Activated B cell treated with CpG ODN at 0.5 μM for 24 hours (primary cell): ENCODE data around the gene CCDC190. TPM values are rescaled to one million over a fixed set of nuclear protein-coding genes. Genes with fewer than 3 reads are reported as not detected.

Source experiments
- ATAC-seq: fragments of 200-7000 bp; cut with Tn5 transposase; one replicate; pipeline ENCODE4 v1.10.0; 2021; ENCODE audit warnings: low read depth, mild to moderate bottlenecking, moderate library complexity
- CTCF ChIA-PET: fragments of 350-600 bp; sonication (Branson Sonifier 250); formaldehyde crosslinking; loops from one replicate; lab custom pipeline; 2021; ENCODE audit warnings: antibody characterized with exemption; lab: Charles Lee
- POLR2A ChIA-PET: fragments of 350-600 bp; sonication (Branson Sonifier 250); formaldehyde crosslinking; loops from one replicate; lab custom pipeline; 2021; ENCODE audit warnings: antibody characterized with exemption; lab: Charles Lee
- DNase-seq: peaks from one replicate; pipeline ENCODE4 v3.0.0; 2022
- H3K27ac Mint-ChIP-seq: one replicate; pipeline ENCODE4 v1.8.0; 2020; ENCODE audit warnings: mixed read lengths
- H3K27me3 Mint-ChIP-seq: one replicate; pipeline ENCODE4 v1.8.0; 2021; ENCODE audit warnings: mixed read lengths
- H3K36me3 Mint-ChIP-seq: one replicate; pipeline ENCODE4 v1.8.0; 2021; ENCODE audit warnings: low read depth, mixed read lengths
- H3K4me1 Mint-ChIP-seq: one replicate; pipeline ENCODE4 v1.8.0; 2021; ENCODE audit warnings: mixed read lengths
- H3K4me3 Mint-ChIP-seq: one replicate; pipeline ENCODE4 v1.8.0; 2020; ENCODE audit warnings: mild to moderate bottlenecking, mixed read lengths
- H3K9me3 Mint-ChIP-seq: one replicate; pipeline ENCODE4 v1.8.0; 2020; ENCODE audit warnings: mixed read lengths
- CTCF ChIP-seq: fragments of 200-600 bp; IDR thresholded peaks from one replicate; pipeline ENCODE4 v1.8.0; 2022; ENCODE audit warnings: antibody characterized with exemption, mild to moderate bottlenecking
- intact Hi-C: fragments of 100-400 bp; cut with micrococcal nuclease; formaldehyde crosslinking; loops from one replicate; pipeline ENCODE4 v1.15.1; 2024
- total RNA-seq: library from RNA; stranded (reverse); gene quantifications from 2 replicates; pipeline ENCODE4 v1.2.3, GENCODE V29; 2022

The CCDC190 gene
- total RNA-seq, 1 donor from 2014 or later: not detected

DNA sequence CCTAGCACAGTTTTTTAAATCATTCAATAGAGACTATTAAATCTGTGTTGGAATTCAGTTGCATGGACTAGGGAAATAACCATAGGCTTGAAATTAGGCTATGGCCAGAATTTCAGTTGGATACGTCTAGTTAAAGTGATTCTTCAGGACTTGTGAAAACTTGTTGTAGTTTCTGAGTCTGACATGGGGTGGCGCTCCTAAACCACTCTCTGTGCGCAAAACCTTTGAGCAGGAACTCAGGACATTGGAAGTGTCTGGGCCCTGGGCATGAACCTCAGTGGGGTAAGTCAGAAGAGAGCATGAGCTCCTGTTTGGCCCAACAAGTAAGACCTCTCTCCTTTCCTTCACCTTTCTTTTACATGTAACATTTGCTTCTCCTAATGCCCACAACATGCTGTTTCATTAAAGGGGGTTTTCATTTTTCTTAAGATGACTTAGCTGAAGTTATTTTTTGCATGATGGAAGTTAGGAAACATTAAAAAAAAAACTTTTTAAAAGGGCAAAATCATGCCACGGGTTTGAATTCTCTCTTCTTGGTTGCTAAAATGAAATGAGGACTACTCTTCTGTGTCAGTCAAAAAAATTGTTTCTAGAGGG is 17.1 kb upstream of the CCDC190 start:
- Mint-ChIP-seq H3K27ac (no peak overlapping the region), H3K27me3 (peaks cover 21% of the 10 kb centered on the region), H3K4me1 (no peaks in the 10 kb centered on the region), H3K36me3 (no peaks in the 10 kb centered on the region), H3K9me3 (peaks cover 2% of the 10 kb centered on the region), H3K4me3 (no peak overlapping the region)
- DNase-seq (no peak), ATAC-seq (no peak)
- POLR2A ChIA-PET: no interaction called here
- CTCF ChIA-PET: no interaction called here
- intact Hi-C loops: no loop called here
- no peak for TF ChIP-seq CTCF

DNA sequence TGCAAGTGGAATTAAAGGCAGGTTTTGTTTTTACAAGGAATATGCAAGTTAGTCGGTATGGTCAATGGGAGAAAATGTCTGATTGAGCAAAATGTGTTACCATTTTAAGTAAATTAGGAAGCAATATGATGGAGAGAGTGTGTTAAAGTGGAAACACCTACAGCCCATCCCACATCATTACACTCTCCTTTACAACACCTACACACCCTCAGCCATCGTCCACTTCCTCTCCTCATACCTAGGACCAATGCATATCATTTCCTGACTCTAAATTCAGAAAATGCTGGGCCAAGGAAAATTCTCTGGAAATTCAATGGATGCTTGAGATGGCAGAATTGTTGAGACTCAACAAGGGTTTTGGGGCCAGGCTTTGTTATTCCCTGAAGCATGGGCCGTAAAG is 16.4 kb upstream of the CCDC190 start:
- peaks cover 19% of the 10 kb centered on the region for H3K27me3 Mint-ChIP-seq
- ChIA-PET CTCF (no interaction called here), POLR2A (no interaction called here)
- H3K4me3 Mint-ChIP-seq: no peak overlapping the region
- no peak for DNase-seq
- no peak for ATAC-seq
- peaks cover 6% of the 10 kb centered on the region for H3K9me3 Mint-ChIP-seq
- no peaks in the 10 kb centered on the region for H3K4me1 Mint-ChIP-seq
- no peaks in the 10 kb centered on the region for H3K36me3 Mint-ChIP-seq
- intact Hi-C loops: no loop called here
- H3K27ac Mint-ChIP-seq: no peak overlapping the region
- no peak for TF ChIP-seq CTCF

- intact Hi-C loops: no loop called here
- POLR2A ChIA-PET: no interaction called here
- no peak for DNase-seq
- TF ChIP-seq CTCF: no peak
- no peak overlapping the region for H3K27ac Mint-ChIP-seq
- peaks cover 9% of the 10 kb centered on the region for H3K9me3 Mint-ChIP-seq
- H3K27me3 Mint-ChIP-seq: peaks cover 13% of the 10 kb centered on the region
- H3K4me3 Mint-ChIP-seq: no peak overlapping the region
- no peaks in the 10 kb centered on the region for H3K4me1 Mint-ChIP-seq
- CTCF ChIA-PET: no interaction called here
- ATAC-seq: no peak
- H3K36me3 Mint-ChIP-seq: no peaks in the 10 kb centered on the region
These were observed 15.8 kb upstream of the CCDC190 start for GRCh38 chr1:162876751-162877150.

DNA sequence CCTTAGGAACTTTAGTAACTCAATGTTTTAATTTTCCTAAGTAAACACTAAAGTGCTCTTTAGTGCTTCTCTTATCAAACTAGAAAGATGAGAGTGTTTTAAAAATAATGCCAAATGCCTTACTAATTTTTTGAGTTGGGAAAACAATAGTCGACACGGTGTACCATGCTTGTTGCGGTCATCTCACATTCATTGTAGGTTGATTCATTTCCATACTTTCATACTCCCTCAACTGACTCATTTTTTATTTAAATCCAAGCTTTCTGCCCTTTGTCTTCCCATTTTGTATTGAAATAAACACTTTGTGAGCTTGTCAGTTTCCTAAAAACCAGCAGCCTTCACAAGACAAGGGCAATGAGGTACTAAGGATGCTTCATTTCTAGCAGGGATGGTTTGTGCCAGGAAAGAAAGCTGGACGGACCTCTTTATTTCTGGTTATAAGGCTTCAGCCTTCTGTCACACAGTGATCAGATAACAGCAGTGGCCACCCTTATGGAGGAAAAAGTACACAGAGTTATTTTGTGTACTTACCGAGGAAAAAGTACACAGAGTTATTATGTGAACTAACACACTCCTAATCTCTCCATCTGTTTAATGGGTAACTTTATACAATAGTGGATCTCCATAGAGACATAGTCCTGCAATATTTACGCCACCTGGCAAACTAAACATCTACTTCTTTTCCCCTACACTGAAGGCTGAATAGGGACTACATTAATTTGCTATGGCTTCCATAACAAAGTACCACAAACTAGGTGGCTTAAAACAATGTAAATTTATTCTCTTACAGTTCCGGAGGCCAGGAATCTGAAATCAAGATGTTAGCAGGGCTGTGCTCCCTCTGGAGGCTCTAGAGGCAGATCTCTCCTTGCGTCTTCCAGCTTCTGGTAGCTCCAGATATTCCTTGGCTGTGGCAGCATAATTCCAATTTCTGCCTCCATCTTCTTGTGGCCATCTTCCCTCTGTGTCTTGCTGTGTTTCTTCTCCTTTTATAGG is 13.0 kb upstream of the CCDC190 start:
- no peak overlapping the region for H3K27ac Mint-ChIP-seq
- ATAC-seq: no peak

More for the DNA sequence above, 13.0 kb upstream of the CCDC190 start:
- no peak for DNase-seq
- intact Hi-C loops: no loop called here
- TF ChIP-seq CTCF: no peak
- H3K4me1 Mint-ChIP-seq: no peaks in the 10 kb centered on the region
- no peak overlapping the region for H3K4me3 Mint-ChIP-seq
- H3K27me3 Mint-ChIP-seq: peaks cover 13% of the 10 kb centered on the region
- ChIA-PET CTCF (interaction anchor here (2.1 kb wide), 1 partner anchor 21 kb away, joined by 4 read pairs; no protein-coding TSS in a partner anchor), POLR2A (no interaction called here)
- peaks cover 21% of the 10 kb centered on the region for H3K9me3 Mint-ChIP-seq
- H3K36me3 Mint-ChIP-seq: no peaks in the 10 kb centered on the region
